H1 (cell line): ENCODE results near the gene PPBP. TPM values are rescaled to one million over a fixed set of nuclear protein-coding genes. Genes with fewer than 3 reads are reported as not detected.

Experiments used
- CREB1 ChIP-seq: IDR thresholded peaks from 2 replicates; pipeline ENCODE4 v1.6.1; 2012; ENCODE audit warnings: inconsistent platforms
- EZH2 ChIP-seq: fragments of 200-600 bp; sonication (generic); IDR thresholded peaks from 2 replicates; pipeline ENCODE4 v1.7.1; 2012; ENCODE audit warnings: low read depth, mild to moderate bottlenecking, moderate library complexity, low read length, inconsistent platforms; ENCODE audit not compliant: severe bottlenecking
- GABPA ChIP-seq: IDR thresholded peaks from 2 replicates; pipeline ENCODE4 v1.6.1; 2011; ENCODE audit warnings: mild to moderate bottlenecking, low read length, moderate library complexity, borderline replicate concordance; ENCODE audit not compliant: insufficient read depth
- HDAC2 ChIP-seq, 2 experiments: fragments of 300-600 bp in 1 of 2; sonication (generic) in 1 of 2; IDR thresholded peaks; 2 replicates each; pipeline ENCODE4 v1.6.1; 2011 to 2012; ENCODE audit warnings: low read depth in 2 of 2, low read length in 2 of 2, mild to moderate bottlenecking in 2 of 2, moderate library complexity in 2 of 2, borderline replicate concordance in 1 of 2, inconsistent platforms in 1 of 2
- JUN ChIP-seq: IDR thresholded peaks from 2 replicates; pipeline ENCODE4 v1.6.1; 2011; ENCODE audit warnings: low read depth, mild to moderate bottlenecking, improper control_type of control experiment, low read length
- KDM1A ChIP-seq: fragments of 200-600, 300-600 bp; sonication (generic); IDR thresholded peaks from 2 replicates; pipeline ENCODE4 v1.7.1; 2016; ENCODE audit warnings: mild to moderate bottlenecking, low read length, borderline replicate concordance
- MAX ChIP-seq: IDR thresholded peaks from 2 replicates; pipeline ENCODE4 v1.6.1; 2012; ENCODE audit warnings: inconsistent platforms
- NANOG ChIP-seq: IDR thresholded peaks from 2 replicates; pipeline ENCODE4 v1.6.1; 2011; ENCODE audit warnings: low read length, low read depth, mild to moderate bottlenecking, inconsistent platforms; ENCODE audit not compliant: insufficient read depth, poor library complexity, severe bottlenecking
- NRF1 ChIP-seq: IDR thresholded peaks from 2 replicates; pipeline ENCODE4 v1.6.1; 2011; ENCODE audit warnings: mild to moderate bottlenecking, low read depth, low read length, improper control_type of control experiment
- RFX5 ChIP-seq: IDR thresholded peaks from 2 replicates; pipeline ENCODE4 v1.6.1; 2011; ENCODE audit warnings: low read depth, low read length, improper control_type of control experiment, borderline replicate concordance
- SAP30 ChIP-seq: fragments of 300-600 bp; sonication (generic); IDR thresholded peaks from 2 replicates; pipeline ENCODE4 v1.7.1; 2012; ENCODE audit warnings: low read length, moderate library complexity, mild to moderate bottlenecking, inconsistent platforms; ENCODE audit not compliant: insufficient read depth, insufficient replicate concordance
- SIRT6 ChIP-seq: IDR thresholded peaks from one replicate; pipeline ENCODE4 v1.7.1; 2012; ENCODE audit warnings: low read length, inconsistent platforms
- SP1 ChIP-seq: IDR thresholded peaks from 2 replicates; pipeline ENCODE4 v1.6.1; 2011; ENCODE audit warnings: low read depth, low read length
- TAF1 ChIP-seq: IDR thresholded peaks from 2 replicates; pipeline ENCODE4 v1.6.1; 2011; ENCODE audit warnings: mild to moderate bottlenecking, low read depth, low read length
- TAF7 ChIP-seq: optimal IDR thresholded peaks from 2 replicates; pipeline ENCODE3; 2011; ENCODE audit warnings: low read depth, mild to moderate bottlenecking, inconsistent platforms, low read length, moderate library complexity, borderline replicate concordance
- TBP ChIP-seq: IDR thresholded peaks from 2 replicates; pipeline ENCODE4 v1.6.1; 2011; ENCODE audit warnings: low read depth, low read length, improper control_type of control experiment
- TCF12 ChIP-seq: IDR thresholded peaks from 2 replicates; pipeline ENCODE4 v1.6.1; 2011; ENCODE audit warnings: low read depth, mild to moderate bottlenecking, low read length
- TEAD4 ChIP-seq: IDR thresholded peaks from 2 replicates; pipeline ENCODE4 v1.6.1; 2012; ENCODE audit warnings: low read depth, low read length, inconsistent platforms, mixed read lengths
- YY1 ChIP-seq: IDR thresholded peaks from 2 replicates; pipeline ENCODE4 v1.6.1; 2011; ENCODE audit warnings: low read depth, mild to moderate bottlenecking, low read length
- polyA plus RNA-seq, 7 experiments: library from polyadenylated mRNA; depleted of rRNA in 3 of 7; stranded (reverse) in 5 of 7; unstranded in 2 of 7; fragments of >200 nt in 5 of 7; fragments of 200-250 nt in 2 of 7; gene quantifications; 1 replicate in 5 of 7; 2 replicates in 1 of 7; 4 replicates in 1 of 7; pipeline versions ENCODE4 v1.2.1 to v1.2.3, GENCODE V29; 2011 to 2013; ENCODE audit warnings: missing spikeins in 2 of 7, mixed read lengths in 2 of 7
- total RNA-seq: library from RNA; stranded (reverse); fragmentation: NEBNext Ultra II Directional; extraction: Animal tissue kit (Norgen Biotek cat#: 25700); gene quantifications from 2 replicates; pipeline ENCODE4 v1.2.1, GENCODE V29; 2021
- TF ChIP-seq, protein P1 (sequence below): IDR thresholded peaks from 2 replicates; pipeline ENCODE4 v1.6.1; 2011; ENCODE audit warnings: low read depth, mild to moderate bottlenecking, low read length; ENCODE audit not compliant: insufficient read depth
- TF ChIP-seq, protein P2 (sequence below), 3 experiments: IDR thresholded peaks; 1 replicate in 2 of 3; 2 replicates in 1 of 3; pipeline versions ENCODE4 v1.5.1 to v1.6.1; 2011; ENCODE audit warnings: low read length in 3 of 3, mild to moderate bottlenecking in 3 of 3, inconsistent platforms in 2 of 3, low read depth in 1 of 3, moderate library complexity in 1 of 3; ENCODE audit not compliant: insufficient read depth in 1 of 3; ENCODE audit errors: control extremely low read depth in 1 of 3

PPBP gene
- total and polyA plus RNA-seq, 2 of the 8 experiments (the other 6 are each of a cell fraction or from before 2014, with no cell fraction given), result 0.18 to 0.43 TPM

- no peak for TF ChIP-seq EZH2
- no peak for TF ChIP-seq TAF1
- TF ChIP-seq TBP, result no peak
- TF ChIP-seq NRF1, result no peak
- peak; percentile 96 for TF ChIP-seq TCF12
- TF ChIP-seq RFX5, result no peak
- no peak for TF ChIP-seq TAF7
- no peak for TF ChIP-seq KDM1A
- no peak for TF ChIP-seq MAX
- TF ChIP-seq, protein P1, sequence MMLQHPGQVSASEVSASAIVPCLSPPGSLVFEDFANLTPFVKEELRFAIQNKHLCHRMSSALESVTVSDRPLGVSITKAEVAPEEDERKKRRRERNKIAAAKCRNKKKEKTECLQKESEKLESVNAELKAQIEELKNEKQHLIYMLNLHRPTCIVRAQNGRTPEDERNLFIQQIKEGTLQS, result no peak
- TF ChIP-seq, protein P2, sequence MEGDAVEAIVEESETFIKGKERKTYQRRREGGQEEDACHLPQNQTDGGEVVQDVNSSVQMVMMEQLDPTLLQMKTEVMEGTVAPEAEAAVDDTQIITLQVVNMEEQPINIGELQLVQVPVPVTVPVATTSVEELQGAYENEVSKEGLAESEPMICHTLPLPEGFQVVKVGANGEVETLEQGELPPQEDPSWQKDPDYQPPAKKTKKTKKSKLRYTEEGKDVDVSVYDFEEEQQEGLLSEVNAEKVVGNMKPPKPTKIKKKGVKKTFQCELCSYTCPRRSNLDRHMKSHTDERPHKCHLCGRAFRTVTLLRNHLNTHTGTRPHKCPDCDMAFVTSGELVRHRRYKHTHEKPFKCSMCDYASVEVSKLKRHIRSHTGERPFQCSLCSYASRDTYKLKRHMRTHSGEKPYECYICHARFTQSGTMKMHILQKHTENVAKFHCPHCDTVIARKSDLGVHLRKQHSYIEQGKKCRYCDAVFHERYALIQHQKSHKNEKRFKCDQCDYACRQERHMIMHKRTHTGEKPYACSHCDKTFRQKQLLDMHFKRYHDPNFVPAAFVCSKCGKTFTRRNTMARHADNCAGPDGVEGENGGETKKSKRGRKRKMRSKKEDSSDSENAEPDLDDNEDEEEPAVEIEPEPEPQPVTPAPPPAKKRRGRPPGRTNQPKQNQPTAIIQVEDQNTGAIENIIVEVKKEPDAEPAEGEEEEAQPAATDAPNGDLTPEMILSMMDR (IDR thresholded peaks at IDR 0.05; ENCODE audit: control extremely low read depth in 1 of 3, insufficient read depth in 1 of 3, low read depth in 1 of 3, low read length in 3 of 3), result no peak
- TF ChIP-seq CREB1, result peak; percentile 37; the same call in 1 of the 2 replicates
- TF ChIP-seq NANOG, result peak; percentile 88
- peak; percentile 81 for TF ChIP-seq TEAD4
- no peak for TF ChIP-seq SAP30
- no peak for TF ChIP-seq JUN
- no peak for TF ChIP-seq YY1
- TF ChIP-seq HDAC2 (IDR thresholded peaks at IDR 0.05; ENCODE audit: borderline replicate concordance in 1 of 2, low read depth in 2 of 2, low read length in 2 of 2), result peak; percentile 65 to 85; a peak in 2 of 4 replicates
- no peak for TF ChIP-seq SIRT6
- peak; percentile 72; the same call in 1 of the 2 replicates for TF ChIP-seq SP1
- no peak for TF ChIP-seq GABPA
Measured at GRCh38 chr4:73984736-73985527, 3.1 kb downstream of the PPBP start (continued).
